H9 (cell line): ENCODE data around the gene STK25. TPM values are rescaled to one million over a fixed set of nuclear protein-coding genes. Genes with fewer than 3 reads are reported as not detected.

Experiments
- DNase-seq: peaks from one replicate; pipeline ENCODE4 v3.0.0-alpha.2; 2017
- H2AFZ ChIP-seq: one replicate; pipeline ENCODE4 v1.6.1; 2013; ENCODE audit warnings: mild to moderate bottlenecking, low read length, control low read depth, moderate library complexity
- H2AK5ac ChIP-seq: 2 replicates; pipeline ENCODE4 v1.6.1; 2013; ENCODE audit warnings: low read length, control low read depth, mixed read lengths; ENCODE audit not compliant: insufficient read length
- H2BK120ac ChIP-seq: one replicate; pipeline ENCODE4 v1.6.1; 2013; ENCODE audit warnings: low read depth, mild to moderate bottlenecking, low read length, control low read depth, inconsistent platforms; ENCODE audit not compliant: poor library complexity, severe bottlenecking
- H2BK12ac ChIP-seq: 2 replicates; pipeline ENCODE4 v1.6.1; 2013; ENCODE audit warnings: low read length, control low read depth, mixed read lengths, low read depth; ENCODE audit not compliant: insufficient read length
- H2BK15ac ChIP-seq: 2 replicates; pipeline ENCODE4 v1.6.1; 2013; ENCODE audit warnings: low read depth, low read length, control low read depth
- H2BK20ac ChIP-seq: one replicate; pipeline ENCODE4 v1.6.1; 2013; ENCODE audit warnings: low read depth, mild to moderate bottlenecking, low read length, control low read depth, inconsistent platforms; ENCODE audit not compliant: poor library complexity, severe bottlenecking
- H2BK5ac ChIP-seq: 2 replicates; pipeline ENCODE4 v1.6.1; 2013; ENCODE audit warnings: low read length, control low read depth, mixed read lengths; ENCODE audit not compliant: insufficient read length
- H3K14ac ChIP-seq: 2 replicates; pipeline ENCODE4 v1.6.1; 2013; ENCODE audit warnings: low read length, control low read depth; ENCODE audit not compliant: insufficient read depth
- H3K18ac ChIP-seq: 2 replicates; pipeline ENCODE4 v1.6.1; 2013; ENCODE audit warnings: low read depth, mild to moderate bottlenecking, mixed read lengths, low read length, control low read depth; ENCODE audit not compliant: insufficient read length
- H3K23ac ChIP-seq: 2 replicates; pipeline ENCODE4 v1.6.1; 2013; ENCODE audit warnings: low read length, control low read depth, mixed read lengths, low read depth; ENCODE audit not compliant: insufficient read length
- H3K23me2 ChIP-seq: 2 replicates; pipeline ENCODE4 v1.6.1; 2013; ENCODE audit warnings: low read depth, mild to moderate bottlenecking, mixed read lengths, low read length, control low read depth; ENCODE audit not compliant: insufficient read length, poor library complexity, severe bottlenecking
- H3K27ac ChIP-seq: 2 replicates; pipeline ENCODE4 v1.5.1; 2013; ENCODE audit warnings: low read length, control low read depth, mixed read lengths, low read depth; ENCODE audit not compliant: insufficient read length
- H3K27me3 ChIP-seq: 2 replicates; pipeline ENCODE4 v1.6.1; 2013; ENCODE audit warnings: low read length, control low read depth, inconsistent platforms; ENCODE audit not compliant: insufficient read depth
- H3K4ac ChIP-seq: 2 replicates; pipeline ENCODE4 v1.6.1; 2013; ENCODE audit warnings: low read depth, mild to moderate bottlenecking, control low read depth, inconsistent platforms, low read length, moderate library complexity
- H3K4me1 ChIP-seq: 2 replicates; pipeline ENCODE4 v1.6.1; 2013; ENCODE audit warnings: low read length, control low read depth, inconsistent platforms; ENCODE audit not compliant: insufficient read depth
- H3K4me2 ChIP-seq: 2 replicates; pipeline ENCODE4 v1.6.1; 2013; ENCODE audit warnings: low read length, control low read depth, mixed read lengths; ENCODE audit not compliant: insufficient read length, insufficient read depth
- H3K56ac ChIP-seq: 2 replicates; pipeline ENCODE4 v1.6.1; 2013; ENCODE audit warnings: low read depth, mild to moderate bottlenecking, mixed read lengths, low read length, control low read depth; ENCODE audit not compliant: insufficient read length
- H3K79me1 ChIP-seq: 2 replicates; pipeline ENCODE4 v1.6.1; 2013; ENCODE audit warnings: low read depth, mild to moderate bottlenecking, moderate library complexity, low read length, control low read depth, inconsistent platforms; ENCODE audit not compliant: insufficient read depth, poor library complexity, severe bottlenecking
- H3K79me2 ChIP-seq: 2 replicates; pipeline ENCODE4 v1.6.1; 2013; ENCODE audit warnings: low read length, control low read depth, inconsistent platforms; ENCODE audit not compliant: insufficient read depth
- H3K9ac ChIP-seq: 2 replicates; pipeline ENCODE4 v1.6.1; 2013; ENCODE audit warnings: low read length, control low read depth, mixed read lengths; ENCODE audit not compliant: insufficient read length; ENCODE audit errors: extremely low read depth
- H3K9me3 ChIP-seq: one replicate; pipeline ENCODE4 v1.6.1; 2013; ENCODE audit warnings: low read depth, low read length, inconsistent platforms; ENCODE audit not compliant: control insufficient read depth
- H3T11ph ChIP-seq: one replicate; pipeline ENCODE4 v1.6.1; 2013; ENCODE audit warnings: mild to moderate bottlenecking, low read length, control low read depth, inconsistent platforms
- H4K20me1 ChIP-seq: one replicate; pipeline ENCODE4 v1.6.1; 2013; ENCODE audit not compliant: control insufficient read depth, insufficient read length, insufficient read depth
- H4K5ac ChIP-seq: 2 replicates; pipeline ENCODE4 v1.6.1; 2013; ENCODE audit warnings: low read depth, mild to moderate bottlenecking, mixed read lengths, low read length, control low read depth; ENCODE audit not compliant: insufficient read length
- H4K8ac ChIP-seq: replicated peaks from 2 replicates; pipeline ENCODE4 v1.6.1; 2013; ENCODE audit warnings: low read length, control low read depth, mixed read lengths, low read depth; ENCODE audit not compliant: insufficient read length
- H4K91ac ChIP-seq: 2 replicates; pipeline ENCODE4 v1.6.1; 2013; ENCODE audit warnings: low read depth, mild to moderate bottlenecking, moderate library complexity, mixed read lengths, low read length, control low read depth; ENCODE audit not compliant: insufficient read length
- H3K27ac Mint-ChIP-seq, 3 experiments: 2 replicates in 2 of 3; 3 replicates in 1 of 3; pipeline ENCODE4 v1.8.0; 2020 to 2021; ENCODE audit warnings: mixed read lengths in 3 of 3, mild to moderate bottlenecking in 1 of 3, moderate library complexity in 1 of 3
- H3K27me3 Mint-ChIP-seq: 2 replicates; pipeline ENCODE4 v1.8.0; 2021; ENCODE audit warnings: low read depth, mild to moderate bottlenecking, moderate library complexity, mixed read lengths
- H3K36me3 Mint-ChIP-seq, 3 experiments: 2 replicates in 2 of 3; 3 replicates in 1 of 3; pipeline ENCODE4 v1.8.0; 2020 to 2021; ENCODE audit warnings: low read depth in 3 of 3, mixed read lengths in 3 of 3; ENCODE audit not compliant: insufficient read depth in 1 of 3
- H3K4me1 Mint-ChIP-seq, 2 experiments: 2 replicates each; pipeline ENCODE4 v1.8.0; 2020; ENCODE audit warnings: mixed read lengths in 2 of 2
- H3K4me3 Mint-ChIP-seq, 2 experiments: 2 replicates in 1 of 2; 3 replicates in 1 of 2; pipeline ENCODE4 v1.8.0; 2020 to 2021; ENCODE audit warnings: mild to moderate bottlenecking in 2 of 2, mixed read lengths in 2 of 2, moderate library complexity in 1 of 2
- H3K9me3 Mint-ChIP-seq, 2 experiments: 2 replicates in 1 of 2; 3 replicates in 1 of 2; pipeline ENCODE4 v1.8.0; 2020; ENCODE audit warnings: mild to moderate bottlenecking in 2 of 2, mixed read lengths in 2 of 2, moderate library complexity in 1 of 2
- CTCF ChIP-seq: fragments of 200-600 bp; sonication (generic); conservative IDR thresholded peaks from 3 replicates; pipeline ENCODE4 v1.8.0; 2021; ENCODE audit warnings: antibody characterized with exemption, mild to moderate bottlenecking
- WGBS: extraction: QIAGEN DNeasy Blood & Tissue Kit; methylation state at CpG from one replicate; pipeline ENCODE4 v1.1.7; 2013; ENCODE audit warnings: missing lambda C conversion rate, low lambda C conversion rate, mixed read lengths; ENCODE audit not compliant: insufficient read length; ENCODE audit errors: extremely low coverage; 5-methylcytosine and 5-hydroxymethylcytosine counted together
- total RNA-seq: library from RNA; stranded (reverse); gene quantifications from 2 replicates; pipeline ENCODE4 v1.2.1, GENCODE V29; 2021

The STK25 gene
- total RNA-seq, 1 experiment from 2014 or later: 189 TPM

- Mint-ChIP-seq H3K36me3 (peaks cover 32 to 67% (median 67%) of the 10 kb centered on the region in 3 experiments), H3K4me1 (peaks cover 2 to 6% of the 10 kb centered on the region in 2 experiments; a peak in 2 of 4 replicates), H3K9me3 (no peaks in the 10 kb centered on the region), H3K4me3 (no peak overlapping the region), H3K27ac (peak overlapping the region in 1 of 3 experiments; percentile 44; a peak in 1 of 7 replicates), H3K27me3 (no peaks in the 10 kb centered on the region)
- no peaks in the 10 kb centered on the region for H4K20me1 ChIP-seq
- no peak for TF ChIP-seq CTCF
- H3K79me2 ChIP-seq: peaks cover 1% of the 10 kb centered on the region; the same call in 1 of the 2 replicates
- H3T11ph ChIP-seq: no peak overlapping the region
- DNase-seq: no peak
- H2AFZ ChIP-seq: no peak overlapping the region
- H2BK5ac ChIP-seq: no peak overlapping the region
- no peak overlapping the region for H2BK12ac ChIP-seq
- H3K4me2 ChIP-seq: no peak overlapping the region
- no peaks in the 10 kb centered on the region for H3K23me2 ChIP-seq
- no peak overlapping the region for H3K14ac ChIP-seq
- H3K4me1 ChIP-seq: no peaks in the 10 kb centered on the region
- no peak overlapping the region for H3K23ac ChIP-seq
- H4K5ac ChIP-seq: no peak overlapping the region
- no peak overlapping the region for H3K27ac ChIP-seq
- no peak overlapping the region for H3K9ac ChIP-seq
- H4K8ac ChIP-seq: no peak overlapping the region
- no peak overlapping the region for H3K4ac ChIP-seq
- no CpG with 5 or more reads among the region's 36 CpGs for WGBS
- no peak overlapping the region for H3K56ac ChIP-seq
- no peak overlapping the region for H4K91ac ChIP-seq
- H2AK5ac ChIP-seq: no peak overlapping the region
- H3K27me3 ChIP-seq: no peaks in the 10 kb centered on the region
- no peaks in the 10 kb centered on the region for H3K9me3 ChIP-seq
- no peak overlapping the region for H2BK15ac ChIP-seq
- H2BK20ac ChIP-seq: no peak overlapping the region
- H2BK120ac ChIP-seq: no peak overlapping the region
- no peaks in the 10 kb centered on the region for H3K79me1 ChIP-seq
- H3K18ac ChIP-seq: no peak overlapping the region
These were observed 10.0 kb downstream of the STK25 start for GRCh38 chr2:241498115-241499070.
